ENCODE data around the gene NEUROG1. TPM values are rescaled to one million over a fixed set of nuclear protein-coding genes. Genes with fewer than 3 reads are reported as not detected.

The NEUROG1 gene
- total RNA-seq, 4 donors from 2014 or later, result not detected

DNA sequence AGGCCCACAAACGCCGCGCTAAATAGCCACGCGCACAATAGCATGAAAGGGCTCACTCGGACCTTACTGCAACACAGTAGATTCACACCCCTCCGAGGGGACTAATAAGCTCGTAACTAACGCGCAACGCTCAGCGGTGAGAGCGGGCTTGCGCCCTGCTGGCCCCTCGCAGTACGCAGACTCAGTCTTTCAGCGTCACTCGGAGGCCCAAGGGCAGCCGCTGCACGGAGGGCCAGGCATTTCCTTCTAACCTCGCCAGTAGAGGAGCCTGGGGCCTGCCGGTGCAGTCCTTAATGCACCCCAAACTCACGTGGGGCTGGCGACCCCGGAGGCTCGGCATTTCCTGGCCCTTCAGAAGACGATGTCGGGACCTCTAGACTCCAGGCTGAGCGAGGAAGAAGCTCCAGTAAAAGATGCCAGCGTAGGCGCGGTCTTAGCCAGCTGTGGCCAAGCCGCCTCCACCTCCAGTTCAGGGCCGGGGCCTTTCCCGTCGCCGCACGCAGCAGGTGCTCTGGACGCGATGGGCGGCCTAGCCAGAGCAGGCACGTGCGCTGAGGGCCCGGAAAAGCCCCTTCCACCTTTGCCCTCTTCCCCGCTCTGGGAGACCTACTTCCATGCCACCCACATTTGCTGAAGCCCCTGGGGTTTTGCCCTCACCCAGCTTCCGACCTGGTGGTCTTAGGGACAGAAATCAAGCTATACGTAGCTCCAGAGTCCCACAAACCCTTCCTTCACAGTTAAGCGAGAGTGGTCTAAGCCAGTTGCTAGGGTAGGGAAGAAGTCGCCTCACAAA lies 45.3 kb downstream of the NEUROG1 start:
- no peak for ATAC-seq (ENCODE audit: low FRiP score)
- no peak for DNase-seq (ENCODE audit: low spot score)
- TF ChIP-seq CTCF (IDR thresholded peaks at IDR 0.05), result no peak

DNA sequence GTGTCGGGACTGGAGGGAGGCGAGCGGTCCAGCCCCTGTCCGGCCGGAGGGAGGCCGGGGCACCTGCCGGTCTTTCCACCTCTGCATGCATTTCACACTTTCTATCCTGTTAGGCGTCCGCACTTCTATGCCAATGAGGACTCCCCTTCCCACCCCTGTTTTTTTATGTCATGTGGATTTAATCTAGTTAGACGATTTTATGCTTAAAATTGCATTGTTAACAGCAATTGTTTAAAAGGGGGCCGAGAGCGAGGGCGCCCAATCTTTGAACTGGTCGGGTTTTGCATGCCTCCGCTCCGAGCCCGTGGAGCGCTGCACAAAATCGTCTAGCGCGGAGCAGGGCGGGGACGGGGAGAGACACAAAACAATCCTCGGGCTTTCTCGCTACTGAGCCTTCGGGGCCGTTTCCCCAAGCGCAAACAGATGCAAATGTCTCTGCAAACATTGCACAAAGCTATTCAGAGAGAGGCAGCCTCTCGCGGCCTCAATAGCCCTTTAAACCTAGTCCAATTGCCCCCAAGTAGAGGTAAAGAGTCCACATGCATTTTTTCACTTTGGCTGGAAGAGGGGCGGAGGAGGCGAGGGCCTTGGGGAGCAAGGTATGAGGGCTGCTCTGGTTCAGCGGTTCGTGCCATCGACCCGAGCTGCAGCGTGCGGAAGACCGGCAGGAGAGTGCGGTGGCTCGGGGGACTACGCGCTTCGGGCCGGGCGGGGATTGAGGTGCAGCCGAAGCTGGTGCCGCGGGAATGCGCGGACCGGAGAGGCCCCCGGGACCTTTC lies 46.1 kb downstream of the NEUROG1 start:
- DNase-seq (ENCODE audit: low spot score) (no peak), ATAC-seq (ENCODE audit: low FRiP score) (no peak)
- TF ChIP-seq CTCF (IDR thresholded peaks at IDR 0.05), result no peak

- no peak for TF ChIP-seq CTCF (IDR thresholded peaks at IDR 0.05)
- ATAC-seq (ENCODE audit: low FRiP score) (no peak), DNase-seq (ENCODE audit: low spot score) (no peak)
These were observed 46.9 kb downstream of the NEUROG1 start for GRCh38 chr5:135488727-135489465.

DNA sequence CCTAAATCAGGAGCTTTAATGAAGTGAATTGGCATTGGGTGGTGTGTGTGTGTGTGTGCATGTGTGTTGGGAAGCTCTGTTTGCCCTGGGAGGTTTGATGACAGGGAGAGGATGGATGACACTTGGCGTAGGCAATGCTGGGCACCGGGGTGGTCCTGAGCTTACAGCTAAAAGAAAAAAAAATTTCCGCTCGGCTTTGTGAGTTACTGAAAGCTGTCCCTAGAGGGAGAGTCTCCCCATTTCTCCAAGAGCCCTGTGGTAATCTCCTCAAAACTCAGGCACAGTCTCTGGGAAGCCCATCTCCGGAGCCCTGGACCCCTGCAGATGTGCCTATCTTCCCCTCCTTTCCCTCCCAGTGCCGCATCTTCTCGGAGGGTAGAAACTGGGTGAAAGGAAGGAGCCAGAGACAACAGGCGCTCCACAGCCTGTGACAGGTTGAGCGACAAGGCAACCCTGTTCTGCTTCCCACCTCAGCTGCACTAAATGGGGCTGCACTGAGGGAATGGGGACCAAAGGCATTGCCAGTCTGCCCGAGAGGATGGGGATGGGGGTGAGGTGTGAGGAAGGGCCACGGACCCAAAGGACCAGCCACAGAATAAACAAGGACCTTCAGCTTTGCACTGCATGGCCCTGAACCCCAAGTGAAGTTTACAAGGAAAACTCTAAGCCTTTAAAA lies 47.8 kb downstream of the NEUROG1 start:
- no peak for DNase-seq (ENCODE audit: low spot score)
- no peak for TF ChIP-seq CTCF (IDR thresholded peaks at IDR 0.05)
- ATAC-seq (ENCODE audit: low FRiP score), result no peak

DNA sequence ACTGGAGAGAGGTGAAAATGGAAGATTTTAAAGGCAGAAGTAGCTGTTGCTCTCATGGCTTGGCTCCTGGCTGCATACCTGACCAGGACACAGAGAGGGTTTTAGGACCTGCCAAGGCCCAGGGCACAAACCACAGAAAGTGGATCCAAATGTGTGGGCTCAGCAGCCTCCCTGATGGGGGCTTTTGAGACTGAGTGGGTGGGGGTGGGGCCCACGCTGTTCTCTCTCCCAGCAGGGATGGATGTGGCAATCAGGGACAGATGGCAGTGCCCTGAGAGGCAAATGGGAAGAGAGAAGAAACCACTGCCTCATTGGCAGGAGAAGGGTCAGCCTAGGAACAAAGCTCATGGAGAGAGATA lies 48.7 kb downstream of the NEUROG1 start:
- no peak for ATAC-seq (ENCODE audit: low FRiP score)
- no peak for TF ChIP-seq CTCF (IDR thresholded peaks at IDR 0.05)
- DNase-seq (ENCODE audit: low spot score), result no peak

DNA sequence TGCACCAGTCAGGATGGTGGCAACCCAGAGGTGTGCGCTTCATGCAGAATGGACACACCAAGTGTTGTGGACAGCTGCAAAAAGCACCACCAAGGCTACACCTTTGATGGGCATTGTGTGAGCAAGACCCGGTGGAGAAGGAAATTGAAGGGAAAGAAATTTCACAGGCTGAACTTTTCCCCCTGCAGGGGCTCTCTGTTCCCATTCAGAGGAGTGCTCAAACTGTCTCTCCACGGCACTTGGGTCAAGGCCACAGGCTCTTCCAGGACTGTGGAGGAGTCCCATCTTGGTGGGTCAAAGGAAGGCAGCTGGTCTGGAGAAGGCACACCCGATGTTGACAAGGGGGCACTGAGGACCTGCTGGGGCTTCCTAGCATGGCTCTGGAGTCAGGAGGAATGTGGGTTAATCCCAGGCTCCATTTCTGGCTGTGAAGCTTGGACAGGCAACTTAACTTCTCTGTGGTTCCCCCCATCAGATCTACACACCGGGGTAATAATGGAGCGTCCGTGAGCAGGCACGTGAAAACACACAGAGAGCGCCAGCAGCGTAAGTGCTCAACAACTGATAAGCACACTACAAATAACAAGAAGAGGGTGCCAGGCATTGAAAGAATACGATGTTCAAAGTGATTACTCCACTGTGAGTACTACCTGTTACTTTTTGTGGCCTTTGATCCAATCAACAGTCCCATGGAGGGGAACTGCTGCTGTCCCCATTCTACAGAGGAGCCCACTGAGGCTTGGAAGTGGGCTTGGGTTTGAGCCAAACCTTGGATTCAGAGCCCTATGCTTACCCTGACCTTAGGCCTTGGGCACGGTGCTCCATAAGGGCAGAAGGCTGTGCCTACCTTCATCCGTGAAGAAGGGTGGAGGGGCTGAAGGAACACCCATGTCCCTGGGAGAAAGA lies 49.4 kb downstream of the NEUROG1 start:
- TF ChIP-seq CTCF (IDR thresholded peaks at IDR 0.05), result no peak
- ATAC-seq (ENCODE audit: low FRiP score), result no peak
- DNase-seq (ENCODE audit: low spot score), result no peak

Data from omental fat pad (tissue), 4 donors.